Fibroblast of skin of right biceps (primary cell): Measurements from ENCODE around the gene PPP2R5A.

Source experiments
- DNase-seq: peaks from one replicate; pipeline ENCODE4 v3.0.0-alpha.2; 2013

Gene PPP2R5A

DNA sequence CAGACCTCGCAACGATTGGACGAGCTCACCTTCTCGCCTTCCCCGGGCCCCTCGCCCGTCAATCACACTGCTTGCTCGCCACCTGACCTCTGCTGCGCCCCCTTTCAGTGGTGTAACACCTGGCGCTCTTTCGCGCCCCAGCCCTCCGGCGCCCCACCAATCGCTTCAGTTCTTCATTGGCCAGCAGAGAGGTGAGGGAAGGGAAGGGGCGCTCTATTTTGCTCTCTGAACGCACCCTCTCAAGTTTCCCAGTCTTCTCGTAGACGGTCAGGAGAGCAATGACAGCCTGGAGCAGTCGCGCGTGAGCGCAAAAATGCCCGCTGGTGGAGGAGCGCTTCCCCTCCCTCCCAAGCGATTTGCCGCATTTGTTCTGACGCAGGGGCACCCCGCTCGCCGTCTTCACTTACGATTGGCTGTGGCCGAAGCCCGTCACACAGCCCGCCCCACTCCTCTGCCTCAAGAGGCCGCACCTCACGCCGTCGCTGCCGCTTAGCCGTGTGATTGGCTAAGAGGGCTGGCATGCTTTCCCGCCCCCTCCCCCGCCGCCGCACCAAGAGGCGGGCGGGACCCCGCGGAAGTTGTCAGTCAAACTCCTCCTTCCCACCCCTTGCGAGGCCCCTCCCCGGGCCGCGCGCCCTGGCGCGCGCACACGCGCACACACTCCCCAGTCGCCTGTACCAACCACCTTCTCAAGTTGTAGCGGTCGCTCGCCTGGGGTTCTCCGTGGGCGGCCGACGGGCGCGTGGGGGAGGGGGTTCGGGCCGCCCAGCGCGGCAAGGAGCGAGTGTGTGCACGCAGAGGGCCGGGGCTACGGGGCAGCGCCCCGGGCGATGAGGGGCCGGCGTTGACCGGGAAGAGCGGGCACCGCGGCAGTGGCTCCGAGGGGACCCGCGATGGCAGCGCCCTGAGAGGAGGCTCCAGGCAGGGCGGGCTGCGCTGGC, at the start of gene PPP2R5A:
Gene PPP2R5A, plus strand, starts transcription at position 667 of the 941 bp plus-strand sequence. CDS start 701 bp downstream, outside the sequence.
- DNase-seq, result peak; percentile 99

DNA sequence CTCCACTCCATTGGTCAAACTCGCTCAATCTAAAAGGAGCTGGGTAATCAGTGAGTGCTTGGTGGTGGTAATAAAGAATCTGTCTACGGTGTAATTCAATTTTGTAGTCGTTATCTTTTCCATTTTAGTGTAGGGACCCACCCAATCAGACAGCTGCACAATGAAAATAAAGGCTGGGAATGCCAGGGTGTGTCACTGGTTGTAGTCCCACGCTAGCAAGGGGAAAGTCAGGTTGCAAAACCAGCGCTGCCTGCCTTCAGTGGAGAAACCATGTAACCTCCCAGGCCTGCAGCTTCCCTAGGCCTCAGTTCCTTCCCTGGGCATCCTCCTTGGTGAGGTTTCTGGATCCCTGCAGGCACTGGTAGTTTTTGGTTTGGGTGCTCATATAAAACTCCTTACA, 49.4 kb upstream of the PPP2R5A start:
- no peak for DNase-seq

DNA sequence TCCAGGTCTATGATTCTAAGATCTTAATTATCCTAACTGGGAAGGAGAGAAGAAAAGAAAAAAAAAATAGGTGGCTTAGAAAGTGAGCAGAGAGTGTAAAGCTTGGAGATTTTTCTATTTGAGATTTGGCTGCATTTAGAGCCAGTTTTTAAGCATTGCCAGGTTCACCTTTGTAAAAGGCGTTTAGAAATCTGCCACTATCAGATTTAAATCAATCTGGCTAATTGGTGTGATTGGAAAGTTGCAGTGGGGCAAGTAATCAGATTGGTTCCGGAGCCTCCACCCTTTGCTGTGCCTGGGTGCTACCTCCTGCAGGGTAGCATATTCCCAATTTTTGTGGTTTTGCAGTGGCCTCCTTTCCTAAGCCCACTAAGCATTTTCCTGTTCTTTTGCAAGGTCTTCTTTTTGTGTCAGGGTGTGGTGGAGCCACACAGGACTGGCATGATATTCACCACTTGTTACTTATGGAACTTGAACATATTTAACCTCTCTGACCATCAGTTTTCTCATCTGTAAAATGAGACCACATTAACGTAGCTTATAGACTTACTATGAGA, 48.5 kb upstream of the PPP2R5A start:
- DNase-seq, result no peak

DNA sequence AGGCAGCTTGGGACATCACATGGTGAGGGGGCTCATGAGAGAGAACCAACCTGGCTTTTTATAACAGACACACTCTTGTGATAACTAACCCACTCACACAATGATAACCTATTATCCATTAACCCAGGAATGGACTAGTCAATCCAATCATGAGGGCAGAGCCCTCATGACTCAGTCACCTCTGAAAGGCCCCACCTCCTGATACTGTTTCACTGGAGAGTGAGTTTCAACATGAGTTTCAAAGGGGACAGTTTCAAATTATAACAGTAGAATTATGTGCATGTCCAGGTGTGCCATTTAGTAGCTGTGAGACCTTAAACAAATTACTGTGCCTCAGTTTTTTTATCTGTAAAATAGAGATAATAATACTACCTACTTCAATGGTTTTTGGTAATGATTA, 47.6 kb upstream of the PPP2R5A start:
- DNase-seq, result no peak

DNA sequence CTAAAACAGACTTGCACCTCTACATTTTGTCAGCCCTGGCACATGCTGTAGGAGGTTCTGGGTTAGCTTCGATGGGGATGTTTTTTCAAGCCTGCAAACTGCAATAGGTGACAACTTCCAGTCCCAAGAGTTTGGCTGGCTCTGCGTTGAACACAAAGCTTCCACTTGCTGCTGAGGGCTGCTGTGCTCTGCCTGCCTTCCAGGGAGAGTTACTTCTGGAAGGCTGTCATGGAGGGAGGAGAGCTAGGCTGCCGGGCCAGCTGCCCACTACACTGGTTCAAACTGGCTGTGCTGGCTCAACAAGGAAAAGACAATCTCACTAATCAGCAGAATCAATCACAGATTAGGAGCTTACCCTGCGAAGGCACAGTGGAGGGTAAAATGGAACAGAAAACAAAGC, 46.7 kb upstream of the PPP2R5A start:
- DNase-seq, result no peak

DNA sequence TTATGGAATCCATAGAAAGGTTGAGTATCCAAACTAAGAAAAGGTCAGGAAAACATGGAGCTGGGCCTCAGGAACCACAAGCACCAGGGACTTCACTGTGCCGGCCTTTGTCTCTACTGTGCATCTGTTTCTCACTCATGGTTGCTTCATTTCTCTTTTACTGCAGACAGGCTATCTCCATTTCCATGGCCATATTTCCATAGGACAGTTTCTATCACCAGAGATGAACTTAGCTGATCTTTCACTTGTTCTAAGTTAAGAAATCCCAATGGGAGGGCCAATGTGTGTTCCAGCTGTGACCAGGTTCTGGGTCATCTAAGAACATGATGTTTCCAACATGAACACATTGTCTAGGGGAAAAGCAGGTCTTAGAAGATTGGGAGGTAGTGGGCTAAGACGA, 43.7 kb upstream of the PPP2R5A start:
- DNase-seq, result no peak

DNA sequence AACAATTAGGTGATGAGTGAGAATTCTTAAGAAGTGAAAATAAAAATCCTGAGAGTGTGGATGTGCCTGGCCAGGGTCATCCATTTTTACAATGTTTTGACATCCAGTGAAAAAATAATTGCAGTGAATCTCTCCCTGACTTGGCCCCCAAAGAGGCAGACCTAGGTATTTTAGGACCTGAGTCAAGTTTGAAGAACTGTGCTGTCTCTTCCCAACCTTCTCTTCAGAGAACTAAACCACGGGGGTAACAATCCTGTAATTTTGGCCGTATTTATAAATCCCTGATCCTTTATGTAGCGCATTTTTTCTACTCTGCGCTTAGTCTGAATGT, 43.3 kb upstream of the PPP2R5A start:
- no peak for DNase-seq

- no peak for DNase-seq
These were observed 42.8 kb upstream of the PPP2R5A start for GRCh38 chr1:212242288-212242984.

- no peak for DNase-seq
These were observed 42.3 kb upstream of the PPP2R5A start for GRCh38 chr1:212242985-212243308.

DNA sequence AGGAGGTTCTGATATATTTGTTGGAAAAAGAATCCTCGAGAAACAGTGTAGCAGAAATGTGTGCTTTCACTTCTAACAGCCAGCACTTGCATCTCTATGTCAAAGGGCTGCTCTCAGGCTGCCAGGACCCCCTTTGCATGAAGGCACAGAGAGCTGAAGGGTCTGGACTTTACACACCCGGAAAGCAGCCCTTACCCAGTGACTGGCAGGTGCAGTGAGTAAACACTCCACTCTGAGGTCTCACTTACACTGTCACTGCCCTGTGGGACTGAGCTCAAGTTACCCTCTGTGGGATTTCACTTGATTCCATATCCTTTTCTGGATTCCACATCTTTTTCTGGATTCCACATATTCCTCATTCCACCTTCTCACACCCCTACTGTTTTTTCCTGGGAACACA, 40.8 kb upstream of the PPP2R5A start:
- DNase-seq, result no peak

GRCh38 chr1:212247179-212247721, 38.0 kb upstream of the PPP2R5A start:
- DNase-seq, result peak; percentile 60

GRCh38 chr1:212247988-212248387, 37.2 kb upstream of the PPP2R5A start:
- DNase-seq, result no peak

GRCh38 chr1:212254853-212255363, 30.3 kb upstream of the PPP2R5A start:
- DNase-seq, result no peak

GRCh38 chr1:212255705-212256307, 29.4 kb upstream of the PPP2R5A start:
- DNase-seq, result no peak

GRCh38 chr1:212256369-212256768, 28.8 kb upstream of the PPP2R5A start:
- no peak for DNase-seq

DNA sequence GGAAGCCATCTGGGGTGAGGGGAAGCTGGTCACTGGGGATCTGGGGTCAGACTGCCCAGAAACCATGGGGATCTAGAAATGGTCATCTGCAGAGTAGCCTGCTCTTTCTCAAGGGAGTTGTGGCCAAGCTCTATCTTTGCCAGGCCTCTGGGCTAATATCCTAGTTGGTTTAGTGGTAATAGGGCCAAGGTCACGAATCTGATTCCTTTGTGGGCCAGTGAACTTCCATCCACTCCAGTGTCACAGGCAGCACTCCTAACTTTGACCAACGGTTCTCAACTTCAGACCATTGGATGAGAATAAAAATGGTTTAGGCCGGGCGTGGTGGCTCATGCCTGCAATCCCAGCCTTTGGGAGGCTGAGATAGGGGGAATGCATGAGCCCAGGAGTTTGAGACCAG, 28.1 kb upstream of the PPP2R5A start:
- DNase-seq, result no peak

DNA sequence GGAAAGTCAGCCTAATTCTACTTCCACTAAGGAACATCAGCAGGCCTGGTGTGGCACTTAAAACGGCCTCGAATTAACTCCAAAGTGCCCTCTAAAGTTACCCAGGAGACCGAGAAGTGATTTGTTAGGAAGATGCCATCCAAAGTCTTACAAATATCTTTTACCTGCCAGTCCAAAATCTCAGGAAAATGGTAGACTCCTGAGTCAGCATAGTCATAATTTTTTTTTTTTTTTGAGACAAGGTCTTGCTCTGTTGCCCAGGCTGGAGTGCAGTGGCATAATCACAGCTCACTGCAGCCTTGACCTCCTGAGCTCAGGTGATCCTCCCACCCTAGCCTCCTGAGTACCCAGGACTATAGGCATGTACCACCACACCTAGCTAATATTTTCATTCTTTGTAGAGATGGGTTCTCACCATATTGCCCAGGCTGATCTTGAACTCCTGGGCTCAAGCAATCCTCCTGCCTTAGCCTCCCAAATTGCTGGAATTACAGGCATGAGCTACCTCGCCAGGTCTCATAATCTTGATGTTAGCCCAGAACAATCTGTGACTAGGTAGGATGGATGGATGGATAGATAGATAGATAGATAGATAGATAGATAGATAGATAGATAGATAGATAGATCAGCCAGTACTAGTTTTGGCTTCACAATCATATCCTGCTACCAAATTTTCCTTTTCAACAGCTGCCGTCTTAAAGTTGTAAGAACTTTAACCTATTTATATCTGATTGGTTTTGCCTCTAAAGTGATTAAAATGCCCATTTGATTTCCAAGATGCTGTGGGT, 25.3 kb upstream of the PPP2R5A start:
- DNase-seq, result no peak

- DNase-seq, result no peak
These were observed 24.5 kb upstream of the PPP2R5A start for GRCh38 chr1:212260557-212261355.

DNA sequence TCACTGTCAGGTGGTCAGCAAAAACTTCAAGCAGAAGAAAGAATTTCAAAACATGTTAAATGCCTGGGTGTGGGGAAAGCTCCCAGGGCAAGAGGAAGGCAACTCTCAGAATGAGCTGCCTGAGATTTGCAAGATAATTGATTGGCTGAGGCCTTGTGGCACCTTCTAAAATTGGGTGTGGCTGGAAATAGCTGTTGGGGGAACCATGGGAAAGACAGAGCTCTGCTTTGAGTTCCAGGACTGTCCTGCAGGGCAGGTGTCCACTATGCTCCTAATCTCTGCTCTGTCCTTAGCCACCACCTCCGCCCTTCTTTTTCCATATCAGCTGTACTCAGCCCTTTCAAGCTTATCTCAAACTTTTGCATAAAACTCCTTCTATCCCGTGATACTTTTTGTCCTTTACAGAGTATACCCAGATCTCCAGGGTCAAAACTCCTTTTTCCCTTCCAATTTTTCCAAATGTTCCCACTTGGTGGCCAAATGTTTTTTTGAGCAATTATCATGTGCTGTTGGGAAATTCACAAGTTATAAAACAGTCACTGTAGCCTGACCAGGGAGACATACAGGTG, 23.8 kb upstream of the PPP2R5A start:
- no peak for DNase-seq

DNA sequence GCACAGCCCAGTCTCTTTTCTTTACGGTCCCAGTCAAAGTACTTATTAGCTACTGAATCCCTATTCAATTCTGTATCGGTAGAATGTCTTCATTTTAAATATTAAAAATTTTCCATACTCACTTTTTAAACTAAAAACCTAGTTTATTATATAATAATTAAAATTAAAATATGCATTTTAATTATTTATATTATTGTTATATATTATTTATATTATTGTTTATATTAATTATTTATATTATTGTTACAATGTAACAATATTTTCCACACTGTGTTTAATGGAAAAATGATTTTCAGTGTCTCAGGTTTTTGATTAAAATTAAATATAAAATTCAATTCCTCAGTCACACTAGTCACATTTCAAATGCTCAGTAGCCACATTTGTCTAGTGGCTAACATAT, 18.2 kb upstream of the PPP2R5A start:
- no peak for DNase-seq

GRCh38 chr1:212267460-212267859, 17.8 kb upstream of the PPP2R5A start:
- no peak for DNase-seq
